DMS 273 (cell line): ENCODE measurements around the gene GHDC.
A peak's percentile ranks its signal among the peaks of the same experiment; 100 is the strongest.
"Not testable (repeated sequence)": the region's sequence is repeated elsewhere in the genome, so short reads cannot be mapped to it uniquely, and the experiment has no call there.

ENCODE experiments used
- DNase-seq: peaks from one replicate; lab custom pipeline; 2025; ENCODE audit not compliant: unreplicated experiment; lab: John Stamatoyannopoulos, UW

Gene GHDC

GRCh38 chr17:42159796-42160530, 34.3 kb downstream of the GHDC start:
- no peak for DNase-seq

DNA sequence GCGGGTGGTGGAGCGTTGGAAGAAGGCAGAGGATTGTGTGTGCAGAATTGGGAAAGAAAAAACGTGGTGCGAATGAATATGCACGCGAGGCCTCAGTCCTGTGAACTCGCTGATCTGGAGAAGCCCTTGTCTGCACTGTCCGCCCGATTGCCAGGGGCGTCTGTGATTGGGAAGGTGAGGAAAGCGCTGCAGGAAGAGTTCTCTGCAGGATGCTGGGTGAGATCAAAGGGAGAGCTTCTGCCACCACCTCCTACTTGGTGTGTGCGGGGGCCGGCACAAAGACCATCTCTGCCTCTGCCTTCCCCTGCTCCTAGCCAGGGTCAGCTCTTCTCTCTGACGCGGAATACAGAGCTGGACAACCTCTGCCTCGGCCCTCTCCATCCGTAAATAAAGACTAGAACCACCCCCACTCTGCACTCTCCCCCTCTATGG, 38.7 kb downstream of the GHDC start:
- DNase-seq = no peak

DNA sequence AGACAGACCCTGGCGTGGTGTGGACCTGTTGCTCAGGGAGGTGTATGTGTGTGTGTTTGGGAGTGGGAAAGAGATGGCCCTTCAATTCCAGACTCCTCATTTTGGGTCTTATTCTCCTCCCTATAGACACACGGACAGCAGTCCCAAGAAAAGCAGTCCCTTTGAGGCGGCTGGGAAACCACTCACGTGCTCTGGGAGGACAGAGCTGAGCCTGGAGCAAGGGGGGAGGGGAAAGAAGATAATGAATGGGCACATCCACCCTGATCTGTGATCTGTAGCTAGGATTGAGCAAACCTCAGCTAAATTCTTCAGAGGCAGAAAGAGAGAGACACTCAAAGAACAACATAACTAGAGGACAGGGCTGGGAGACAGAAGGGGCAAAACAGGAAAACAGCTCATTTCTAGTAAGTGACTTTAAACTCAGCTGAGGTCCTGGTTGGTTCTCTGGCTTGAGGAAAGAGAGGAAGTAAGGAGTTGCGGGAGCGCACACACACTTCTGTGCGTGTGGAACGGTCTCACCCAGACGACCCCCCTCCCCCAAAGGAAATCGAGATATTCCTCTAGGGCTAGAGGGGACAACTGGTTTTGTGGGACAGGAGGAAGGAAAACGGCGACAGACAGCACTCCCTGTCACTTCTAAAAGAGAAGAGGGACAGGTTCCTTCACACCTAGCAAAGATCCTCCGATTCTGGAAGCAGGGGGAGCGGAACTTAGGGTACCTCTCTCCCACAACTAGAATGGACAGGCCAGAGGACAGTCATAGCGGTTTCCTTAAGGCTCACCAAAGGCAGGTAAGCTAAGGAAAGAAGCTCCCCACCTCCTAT, 40.2 kb downstream of the GHDC start:
- DNase-seq = peak; percentile 46

- no peak for DNase-seq
These were observed 47.2 kb downstream of the GHDC start for GRCh38 chr17:42146911-42147607.

DNA sequence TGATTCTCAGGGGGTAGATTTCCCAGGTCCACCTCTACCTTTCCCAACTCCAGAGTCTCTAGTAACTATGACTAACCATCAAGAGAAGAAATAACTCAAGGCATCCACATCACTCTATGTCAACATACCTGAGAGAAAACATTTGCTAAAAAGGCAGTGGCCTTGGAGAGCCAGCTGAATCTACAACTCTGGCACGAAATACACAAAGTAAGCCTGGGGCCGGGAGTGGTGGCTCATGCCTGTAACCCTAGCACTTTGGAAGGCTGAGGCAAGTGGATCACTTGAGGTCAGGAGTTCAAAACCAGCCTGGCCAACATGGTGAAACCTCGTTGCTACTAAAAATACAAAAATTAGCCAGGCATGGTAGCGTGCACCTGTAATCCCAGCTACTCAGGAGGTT, 51.2 kb downstream of the GHDC start:
- DNase-seq = not testable (repeated sequence)

DNA sequence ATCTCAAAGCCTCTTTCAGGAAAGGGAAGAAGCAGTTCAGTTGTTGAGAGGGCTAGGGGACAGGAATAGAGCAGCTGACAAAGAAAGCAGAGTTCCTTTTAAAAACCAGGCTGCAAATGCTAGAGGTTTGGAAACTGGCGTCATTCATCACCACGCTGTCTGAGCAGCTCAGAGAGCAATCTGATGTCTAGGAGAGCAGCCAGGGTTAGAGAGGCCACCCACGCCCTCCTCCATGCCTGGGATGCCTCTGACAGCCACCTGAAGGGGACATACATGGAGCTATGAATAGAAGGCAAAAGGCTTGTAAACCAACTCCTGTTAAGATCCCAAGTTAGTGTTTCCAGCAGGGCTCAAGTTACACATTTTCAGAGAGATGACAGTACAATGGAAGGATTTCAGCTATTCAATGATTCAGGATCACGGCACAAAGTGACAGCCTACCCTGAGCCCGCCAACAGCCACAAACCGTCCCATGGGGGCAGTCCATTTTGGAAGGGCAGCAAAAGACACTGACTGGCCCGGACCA, 51.9 kb downstream of the GHDC start:
- DNase-seq = no peak

- DNase-seq = no peak
These were observed 52.9 kb downstream of the GHDC start for GRCh38 chr17:42141382-42141781.

DNA sequence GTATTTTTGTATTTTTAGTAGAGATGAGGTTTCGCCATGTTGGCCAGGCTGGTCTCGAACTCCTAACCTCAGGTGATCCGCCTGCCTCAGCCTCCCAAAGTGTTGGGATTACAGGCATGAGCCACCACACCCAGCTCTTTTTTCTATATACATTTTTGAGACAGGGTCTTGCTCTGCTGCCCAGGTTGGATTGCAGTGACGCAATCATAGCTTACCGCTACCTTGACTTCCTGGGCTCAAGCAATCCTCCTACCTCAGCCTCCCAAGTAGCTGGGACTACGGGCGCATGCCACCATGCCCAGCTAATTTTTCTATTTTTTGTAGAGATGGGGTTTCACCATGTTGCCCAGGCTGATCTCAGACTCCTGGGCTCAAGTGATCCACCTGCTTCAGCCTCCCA, 53.6 kb downstream of the GHDC start:
- DNase-seq = not testable (repeated sequence)
